H1 (cell line): ENCODE results near the gene SH3RF3. TPM values are rescaled to one million over a fixed set of nuclear protein-coding genes. Genes with fewer than 3 reads are reported as not detected.

Source experiments
- CHD2 ChIP-seq: IDR thresholded peaks from 2 replicates; pipeline ENCODE4 v1.6.1; 2012; ENCODE audit warnings: low read length, improper control_type of control experiment
- JUN ChIP-seq: IDR thresholded peaks from 2 replicates; pipeline ENCODE4 v1.6.1; 2011; ENCODE audit warnings: low read depth, mild to moderate bottlenecking, improper control_type of control experiment, low read length
- JUND ChIP-seq: IDR thresholded peaks from 2 replicates; pipeline ENCODE4 v1.6.1; 2011; ENCODE audit warnings: mild to moderate bottlenecking, improper control_type of control experiment, low read length
- SP1 ChIP-seq: IDR thresholded peaks from 2 replicates; pipeline ENCODE4 v1.6.1; 2011; ENCODE audit warnings: low read depth, low read length
- SP4 ChIP-seq: IDR thresholded peaks from 2 replicates; pipeline ENCODE4 v1.6.1; 2012; ENCODE audit warnings: low read length, inconsistent platforms
- TAF7 ChIP-seq: optimal IDR thresholded peaks from 2 replicates; pipeline ENCODE3; 2011; ENCODE audit warnings: low read depth, mild to moderate bottlenecking, inconsistent platforms, low read length, moderate library complexity, borderline replicate concordance
- TCF12 ChIP-seq: IDR thresholded peaks from 2 replicates; pipeline ENCODE4 v1.6.1; 2011; ENCODE audit warnings: low read depth, mild to moderate bottlenecking, low read length
- USF2 ChIP-seq: IDR thresholded peaks from 2 replicates; pipeline ENCODE4 v1.6.1; 2011; ENCODE audit warnings: low read length, improper control_type of control experiment
- polyA plus RNA-seq, 7 experiments: library from polyadenylated mRNA; depleted of rRNA in 3 of 7; stranded (reverse) in 5 of 7; unstranded in 2 of 7; fragments of >200 nt in 5 of 7; fragments of 200-250 nt in 2 of 7; gene quantifications; 1 replicate in 5 of 7; 2 replicates in 1 of 7; 4 replicates in 1 of 7; pipeline versions ENCODE4 v1.2.1 to v1.2.3, GENCODE V29; 2011 to 2013; ENCODE audit warnings: missing spikeins in 2 of 7, mixed read lengths in 2 of 7
- total RNA-seq: library from RNA; stranded (reverse); fragmentation: NEBNext Ultra II Directional; extraction: Animal tissue kit (Norgen Biotek cat#: 25700); gene quantifications from 2 replicates; pipeline ENCODE4 v1.2.1, GENCODE V29; 2021

SH3RF3 gene
- total and polyA plus RNA-seq, 2 of the 8 experiments (the other 6 are each of a cell fraction or from before 2014, with no cell fraction given): 0.11 to 0.65 TPM

GRCh38 chr2:109254174-109254904 is 125.3 kb downstream of the SH3RF3 start (continued):
- TF ChIP-seq USF2: no peak
- TF ChIP-seq CHD2: no peak
- no peak for TF ChIP-seq SP4
- TF ChIP-seq TAF7: no peak
- TF ChIP-seq TCF12: no peak
- TF ChIP-seq SP1: no peak
- TF ChIP-seq JUN: no peak
- TF ChIP-seq JUND: no peak
